Right forelimb (tissue), 1 donor: ENCODE measurements around the gene GIMAP1.

Experiments
- DNase-seq: peaks from one replicate; pipeline ENCODE4 v3.0.0-alpha.2; 2018

GIMAP1 gene

DNA sequence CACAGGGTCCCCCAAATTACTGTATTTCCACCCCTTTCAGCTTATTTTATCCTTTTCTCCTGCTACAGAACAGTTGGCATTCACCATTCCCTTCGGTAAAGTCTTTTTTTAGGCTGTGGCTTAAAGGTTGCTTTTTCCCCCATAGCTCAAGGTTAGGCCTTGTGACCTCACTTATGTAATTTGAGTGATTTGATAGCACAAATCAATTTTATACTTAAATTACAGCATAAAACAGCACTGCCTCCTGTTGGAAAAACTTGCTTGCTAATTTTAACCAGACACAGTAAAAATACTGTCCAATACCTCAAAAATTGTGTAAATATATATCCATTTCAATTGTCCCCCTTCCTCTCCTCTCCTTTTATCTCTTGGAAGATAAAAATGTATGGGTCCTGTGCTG, 7.1 kb downstream of the GIMAP1 start:
- DNase-seq = no peak

GRCh38 chr7:150727381-150727780, 11.0 kb downstream of the GIMAP1 start:
- DNase-seq = no peak

DNA sequence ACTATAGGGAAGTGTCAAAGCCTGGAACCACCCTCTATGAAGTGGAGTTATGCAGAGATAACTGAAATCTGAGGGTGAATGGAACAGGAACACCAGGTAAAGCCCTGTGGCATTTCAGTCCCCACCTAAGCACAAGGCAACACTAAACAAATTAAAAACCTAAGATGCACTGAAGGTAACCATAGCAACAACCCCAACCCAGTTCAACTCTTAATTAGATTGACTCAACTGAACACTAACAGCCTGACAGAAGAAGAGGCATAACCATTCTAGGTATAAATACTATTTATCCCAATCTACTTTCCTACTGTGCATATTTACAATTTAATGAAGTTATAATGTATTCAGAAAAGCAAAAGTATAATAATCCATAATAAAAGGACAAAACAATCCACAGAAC, 11.6 kb downstream of the GIMAP1 start:
- no peak for DNase-seq

GRCh38 chr7:150728609-150729008, 12.2 kb downstream of the GIMAP1 start:
- DNase-seq = no peak

- DNase-seq = no peak
These were observed 15.5 kb downstream of the GIMAP1 start for GRCh38 chr7:150731916-150732315.

DNA sequence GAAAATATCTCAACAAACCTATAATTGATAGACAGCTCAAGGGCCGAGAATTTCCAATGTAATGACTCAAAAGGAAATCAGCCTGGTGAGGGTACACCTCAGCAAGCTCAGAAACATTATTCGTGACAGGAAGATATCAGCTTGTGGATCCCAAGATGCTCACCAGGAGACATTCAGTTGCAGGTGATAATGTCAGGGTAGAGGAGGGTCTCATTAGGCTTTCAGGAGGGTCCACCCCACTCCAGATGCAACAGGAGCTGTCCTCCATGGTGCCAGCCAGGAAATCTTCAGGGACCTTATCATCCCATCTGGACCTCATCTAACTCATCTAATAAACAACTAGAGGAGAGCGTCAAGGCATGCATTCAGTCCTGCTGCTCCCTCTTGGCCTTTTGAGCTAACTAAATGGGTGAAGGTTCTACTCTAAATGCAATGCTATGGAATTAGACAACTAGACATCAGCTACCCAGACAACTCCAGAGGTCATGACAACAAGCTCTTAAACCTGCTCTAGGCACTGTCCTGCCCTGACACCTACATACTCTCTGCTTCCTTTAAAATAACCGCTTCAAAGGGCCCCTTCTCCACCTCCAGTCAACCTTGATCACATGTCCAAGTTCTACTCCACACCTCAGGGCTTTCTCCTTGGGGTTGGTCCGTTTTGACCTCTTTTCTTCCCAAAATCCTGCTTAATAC, 16.5 kb downstream of the GIMAP1 start:
- DNase-seq = no peak

GRCh38 chr7:150733482-150734095, 17.2 kb downstream of the GIMAP1 start:
- DNase-seq = no peak

GRCh38 chr7:150734254-150734653, 17.8 kb downstream of the GIMAP1 start:
- no peak for DNase-seq

DNA sequence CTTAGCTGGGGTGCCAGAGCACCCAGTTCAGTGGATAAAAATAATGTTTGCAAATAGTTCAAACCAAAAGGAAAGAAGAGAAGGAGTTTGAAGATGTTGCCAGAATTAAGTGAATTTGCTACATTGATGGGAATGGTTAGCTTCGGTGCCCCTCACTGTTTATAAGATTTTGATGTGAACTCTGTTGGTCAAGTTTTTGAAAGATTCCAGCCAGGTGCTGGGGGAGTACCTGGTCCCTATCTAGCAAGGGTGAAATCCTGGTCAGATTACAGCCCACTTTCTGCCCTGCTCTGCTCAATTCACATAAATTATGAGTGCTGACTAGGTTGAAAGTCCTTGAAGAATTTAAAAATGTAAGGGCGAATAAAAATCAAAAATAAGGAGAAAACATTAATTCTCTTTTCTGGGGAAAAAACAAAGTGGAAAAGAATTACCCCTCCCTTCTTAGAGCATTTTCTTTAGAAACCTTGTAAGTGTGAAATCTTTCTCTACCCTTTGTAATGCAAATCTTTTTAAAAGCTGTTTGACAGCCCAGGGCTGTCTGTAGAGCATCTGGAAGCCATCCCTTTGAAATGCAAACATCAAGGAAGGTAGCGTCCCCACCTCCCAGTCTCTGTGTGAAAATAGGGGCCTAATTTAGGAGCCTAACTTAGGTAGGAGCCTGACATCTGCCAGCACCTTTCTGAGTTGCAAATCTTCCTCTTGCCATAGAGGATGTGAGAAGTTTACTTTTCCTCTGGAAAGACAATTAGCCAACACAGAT, 19.4 kb downstream of the GIMAP1 start:
- DNase-seq = no peak

- DNase-seq = no peak
These were observed 20.5 kb downstream of the GIMAP1 start for GRCh38 chr7:150736864-150737263.

GRCh38 chr7:150737265-150738055, 21.0 kb downstream of the GIMAP1 start, which contains the start of gene GIMAP5:
TSS of gene GIMAP5 (plus strand) at chr7:150737418. CDS start at chr7:150740885, 3,467 bp downstream.
- DNase-seq = no peak

GRCh38 chr7:150738092-150738491, 21.7 kb downstream of the GIMAP1 start:
- no peak for DNase-seq

- DNase-seq = no peak
These were observed 22.2 kb downstream of the GIMAP1 start for GRCh38 chr7:150738591-150739001.

GRCh38 chr7:150739033-150739432, 22.6 kb downstream of the GIMAP1 start:
- no peak for DNase-seq

- no peak for DNase-seq
These were observed 23.6 kb downstream of the GIMAP1 start for GRCh38 chr7:150740053-150740452.

GRCh38 chr7:150742286-150742968, 26.0 kb downstream of the GIMAP1 start:
- DNase-seq = no peak

- DNase-seq = no peak
These were observed 27.7 kb downstream of the GIMAP1 start for GRCh38 chr7:150744041-150744656.

- no peak for DNase-seq
These were observed 28.7 kb downstream of the GIMAP1 start for GRCh38 chr7:150745086-150745485.

DNA sequence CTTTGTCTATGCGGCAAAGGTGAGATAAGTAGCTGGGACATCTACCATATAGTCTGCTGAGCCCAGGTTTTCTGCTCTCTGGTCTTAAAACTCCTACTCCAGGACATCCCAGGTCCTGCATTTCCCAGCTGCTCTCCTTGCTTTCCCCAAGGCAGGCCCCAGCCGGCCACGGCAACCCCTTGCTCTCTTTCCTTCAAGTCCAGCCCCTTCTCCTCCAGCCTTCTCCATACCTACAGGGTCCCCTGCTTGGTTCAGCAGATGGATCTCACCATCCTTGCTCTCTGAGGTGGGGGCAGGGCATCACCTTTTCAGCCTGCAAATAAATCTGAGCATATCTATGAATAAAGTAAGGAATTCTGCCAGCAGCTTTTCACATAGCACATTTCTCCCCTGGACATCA, 29.5 kb downstream of the GIMAP1 start:
- DNase-seq = no peak

DNA sequence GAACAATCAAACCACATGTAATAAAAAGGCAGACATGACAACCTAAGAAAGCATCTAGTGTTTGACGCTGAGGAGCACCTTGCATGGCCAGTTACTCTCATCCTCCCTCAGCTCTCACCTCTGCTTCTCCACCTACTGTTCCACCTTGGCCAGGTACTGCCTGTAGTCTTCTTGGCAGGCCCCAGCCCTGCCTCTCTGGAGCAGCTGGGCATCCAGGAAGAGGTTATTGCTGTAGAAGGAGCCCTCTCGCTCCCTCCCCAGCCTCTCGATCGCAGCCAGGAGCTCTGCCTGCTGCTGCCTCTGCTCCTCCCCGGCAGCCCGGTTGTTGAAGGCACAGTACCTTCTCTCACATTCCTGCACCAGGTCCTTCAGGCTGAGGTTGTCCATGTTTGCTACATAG, 30.5 kb downstream of the GIMAP1 start:
- DNase-seq = no peak

DNA sequence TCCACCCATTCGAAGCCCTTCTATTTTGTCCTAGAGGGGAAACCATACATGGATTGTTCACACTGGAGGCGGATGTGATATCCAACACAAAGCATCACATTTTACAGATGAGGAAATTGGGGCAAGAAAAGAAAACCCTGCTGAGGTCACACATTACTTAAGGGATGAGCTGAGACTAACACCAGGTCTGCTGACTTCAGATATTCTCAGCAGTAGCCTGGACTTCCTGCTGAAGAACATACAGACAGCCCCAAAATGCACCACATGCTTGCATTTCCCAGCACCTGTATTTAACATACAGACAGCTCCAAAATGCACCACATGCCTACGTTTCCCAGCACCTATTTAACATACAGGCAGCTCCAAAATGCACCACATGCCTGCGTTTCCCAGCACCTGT, 32.0 kb downstream of the GIMAP1 start:
- no peak for DNase-seq

- no peak for DNase-seq
These were observed 35.3 kb downstream of the GIMAP1 start for GRCh38 chr7:150751702-150752101.
